Amniotic epithelial cell (primary cell): Measurements from ENCODE around the gene AKR1C8.

Experiments
- DNase-seq: peaks from one replicate; pipeline ENCODE4 v3.0.0-alpha.2; 2010; ENCODE audit warnings: low read depth

Gene AKR1C8

GRCh38 chr10:5107860-5108526 lies 77.0 kb downstream of the AKR1C8 start:
- no peak for DNase-seq

- no peak for DNase-seq
These were observed 78.4 kb downstream of the AKR1C8 start for GRCh38 chr10:5106553-5106952.

- DNase-seq, result no peak
These were observed 79.3 kb downstream of the AKR1C8 start for GRCh38 chr10:5105626-5106025.
